IMR-90 (cell line): ENCODE measurements around the gene PHKB. TPM values are rescaled to one million over a fixed set of nuclear protein-coding genes. Genes with fewer than 3 reads are reported as not detected.

Experiments
- ATAC-seq: fragments of 200-7000 bp; cut with Tn5 transposase; 2 replicates; pipeline ENCODE4 v1.9.1; 2020; ENCODE audit warnings: low read depth, mild to moderate bottlenecking, moderate library complexity
- BruUV-seq: library from RNA; stranded (reverse); fragments of 400-500 nt; replicated peaks from 2 replicates; lab custom pipeline; 2021; lab: Mats Ljungman, UMichigan
- CTCF ChIA-PET: fragments of 300-600 bp; formaldehyde crosslinking; extraction: SDS; loops from one replicate; lab custom pipeline; 2021; ENCODE audit warnings: antibody characterized with exemption; lab: Yijun Ruan, JAX
- POLR2A ChIA-PET: fragments of 300-600 bp; sonication (Branson Sonifier 250); formaldehyde crosslinking; loops from one replicate; lab custom pipeline; 2022; ENCODE audit warnings: antibody characterized with exemption; ENCODE audit not compliant: unreplicated experiment; lab: Charles Lee
- DNase-seq: peaks from one replicate; pipeline ENCODE4 v3.0.0; 2013
- H2AFZ ChIP-seq: replicated peaks from 2 replicates; pipeline ENCODE3; 2013; ENCODE audit warnings: low read length, mild to moderate bottlenecking; ENCODE audit not compliant: poor library complexity
- H2AK5ac ChIP-seq: 2 replicates; pipeline ENCODE4 v1.6.1; 2013; ENCODE audit warnings: low read depth, low read length, inconsistent platforms
- H2AK9ac ChIP-seq: replicated peaks from 2 replicates; pipeline ENCODE3; 2013; ENCODE audit warnings: mild to moderate bottlenecking, low read depth, low read length, moderate library complexity; ENCODE audit not compliant: poor library complexity
- H2BK120ac ChIP-seq: 2 replicates; pipeline ENCODE4 v1.6.1; 2013; ENCODE audit warnings: low read depth, low read length, inconsistent platforms
- H2BK15ac ChIP-seq: 3 replicates; pipeline ENCODE4 v1.6.1; 2013; ENCODE audit warnings: low read depth, low read length, inconsistent platforms
- H2BK20ac ChIP-seq: 2 replicates; pipeline ENCODE4 v1.6.1; 2013; ENCODE audit warnings: low read depth, mild to moderate bottlenecking, inconsistent platforms, low read length, moderate library complexity
- H2BK5ac ChIP-seq: 2 replicates; pipeline ENCODE4 v1.6.1; 2013; ENCODE audit warnings: mild to moderate bottlenecking, low read depth, low read length, inconsistent platforms; ENCODE audit not compliant: poor library complexity, severe bottlenecking
- H3K14ac ChIP-seq: replicated peaks from 2 replicates; pipeline ENCODE4 v1.6.1; 2013; ENCODE audit warnings: low read depth, low read length, inconsistent platforms
- H3K18ac ChIP-seq: 2 replicates; pipeline ENCODE4 v1.6.1; 2013; ENCODE audit warnings: low read depth, low read length, control low read depth
- H3K23ac ChIP-seq: 2 replicates; pipeline ENCODE4 v1.6.1; 2013; ENCODE audit warnings: low read depth, low read length, inconsistent platforms
- H3K27ac ChIP-seq: 2 replicates; pipeline ENCODE4 v1.5.1; 2013; ENCODE audit warnings: mild to moderate bottlenecking, control low read depth, low read length; ENCODE audit not compliant: insufficient read depth
- H3K27me3 ChIP-seq: 2 replicates; pipeline ENCODE4 v1.6.1; 2013; ENCODE audit warnings: low read length; ENCODE audit not compliant: control insufficient read depth, insufficient read depth
- H3K36me3 ChIP-seq: 2 replicates; pipeline ENCODE4 v1.6.1; 2013; ENCODE audit warnings: low read length, mixed read lengths; ENCODE audit not compliant: control insufficient read depth, insufficient read depth
- H3K4ac ChIP-seq: 2 replicates; pipeline ENCODE4 v1.6.1; 2013; ENCODE audit warnings: low read depth, low read length, inconsistent platforms
- H3K4me1 ChIP-seq: 2 replicates; pipeline ENCODE4 v1.6.1; 2013; ENCODE audit warnings: low read length, mixed read lengths; ENCODE audit not compliant: control insufficient read depth, insufficient read depth
- H3K4me2 ChIP-seq: 2 replicates; pipeline ENCODE4 v1.6.1; 2013; ENCODE audit warnings: low read depth, mild to moderate bottlenecking, control low read depth, low read length, moderate library complexity
- H3K4me3 ChIP-seq: 2 replicates; pipeline ENCODE4 v1.5.1; 2013; ENCODE audit warnings: low read depth, mild to moderate bottlenecking, control low read depth, low read length, moderate library complexity; ENCODE audit not compliant: insufficient read depth
- H3K56ac ChIP-seq: 2 replicates; pipeline ENCODE4 v1.6.1; 2013; ENCODE audit warnings: low read length, inconsistent platforms; ENCODE audit not compliant: insufficient read depth; ENCODE audit errors: extremely low read depth
- H3K79me1 ChIP-seq, 2 experiments: 2 replicates each; pipeline ENCODE4 v1.6.1; 2013; ENCODE audit warnings: low read length in 2 of 2, inconsistent platforms in 1 of 2, low read depth in 1 of 2
- H3K9ac ChIP-seq: 2 replicates; pipeline ENCODE4 v1.6.1; 2013; ENCODE audit warnings: low read depth, low read length, control low read depth
- H3K9me1 ChIP-seq: 2 replicates; pipeline ENCODE4 v1.6.1; 2013; ENCODE audit warnings: low read length, inconsistent platforms; ENCODE audit not compliant: insufficient read depth
- H3K9me3 ChIP-seq: 2 replicates; pipeline ENCODE4 v1.6.1; 2013; ENCODE audit warnings: low read length; ENCODE audit not compliant: control insufficient read depth, insufficient read depth
- H4K20me1 ChIP-seq: 2 replicates; pipeline ENCODE4 v1.6.1; 2013; ENCODE audit warnings: low read length, inconsistent platforms; ENCODE audit not compliant: insufficient read depth
- H4K5ac ChIP-seq: 2 replicates; pipeline ENCODE4 v1.6.1; 2013; ENCODE audit warnings: mild to moderate bottlenecking, low read depth, low read length, control low read depth
- H4K8ac ChIP-seq, 2 experiments: 2 replicates each; pipeline ENCODE4 v1.6.1; 2013; ENCODE audit warnings: low read depth in 2 of 2, low read length in 2 of 2, control low read depth in 1 of 2, inconsistent platforms in 1 of 2
- H4K91ac ChIP-seq: 2 replicates; pipeline ENCODE4 v1.6.1; 2013; ENCODE audit warnings: low read depth, low read length, inconsistent platforms; ENCODE audit not compliant: insufficient read depth
- BHLHE40 ChIP-seq: fragments of 150-350 bp; IDR thresholded peaks from 2 replicates; pipeline ENCODE4 v1.6.1; 2016; ENCODE audit warnings: mild to moderate bottlenecking, low read depth, low read length
- CEBPB ChIP-seq: IDR thresholded peaks from 2 replicates; pipeline ENCODE4 v1.6.1; 2012; ENCODE audit warnings: low read depth, low read length, improper control_type of control experiment
- CHD1 ChIP-seq: IDR thresholded peaks from 2 replicates; pipeline ENCODE4 v1.6.1; 2012; ENCODE audit warnings: low read depth, low read length, improper control_type of control experiment
- FOS ChIP-seq: fragments of 150-350 bp; IDR thresholded peaks from 2 replicates; pipeline ENCODE4 v1.6.1; 2016; ENCODE audit warnings: low read depth, low read length
- MAFK ChIP-seq: IDR thresholded peaks from 2 replicates; pipeline ENCODE4 v1.6.1; 2012; ENCODE audit warnings: low read depth, low read length, improper control_type of control experiment
- MAZ ChIP-seq: IDR thresholded peaks from 2 replicates; pipeline ENCODE4 v1.6.1; 2012; ENCODE audit warnings: low read depth, mild to moderate bottlenecking, low read length, improper control_type of control experiment, moderate library complexity, borderline replicate concordance
- MXI1 ChIP-seq: IDR thresholded peaks from 2 replicates; pipeline ENCODE4 v1.6.1; 2012; ENCODE audit warnings: low read depth, mild to moderate bottlenecking, low read length, moderate library complexity, borderline replicate concordance
- NFE2L2 ChIP-seq: fragments of 150-350 bp; IDR thresholded peaks from 2 replicates; pipeline ENCODE4 v1.6.1; 2016; ENCODE audit warnings: low read depth, mild to moderate bottlenecking, low read length
- POLR2A ChIP-seq: IDR thresholded peaks from 2 replicates; pipeline ENCODE4 v1.6.1; 2012; ENCODE audit warnings: mild to moderate bottlenecking, low read depth, low read length
- RAD21 ChIP-seq: IDR thresholded peaks from 2 replicates; pipeline ENCODE4 v1.6.1; 2012; ENCODE audit warnings: low read length, improper control_type of control experiment
- RCOR1 ChIP-seq: IDR thresholded peaks from 2 replicates; pipeline ENCODE4 v1.6.1; 2012; ENCODE audit warnings: mild to moderate bottlenecking, low read length, improper control_type of control experiment; ENCODE audit not compliant: insufficient replicate concordance
- RFX5 ChIP-seq: IDR thresholded peaks from 2 replicates; pipeline ENCODE4 v1.8.0; 2012; ENCODE audit warnings: low read depth, mild to moderate bottlenecking, low read length, moderate library complexity
- SMC3 ChIP-seq: fragments of 150-350 bp; IDR thresholded peaks from 2 replicates; pipeline ENCODE4 v1.6.1; 2016; ENCODE audit warnings: low read depth, mild to moderate bottlenecking, antibody characterized with exemption, low read length, moderate library complexity
- USF2 ChIP-seq: fragments of 150-350 bp; IDR thresholded peaks from 2 replicates; pipeline ENCODE4 v1.6.1; 2017; ENCODE audit warnings: mild to moderate bottlenecking, antibody characterized with exemption, low read length, low read depth
- WGBS, 2 experiments: methylation state at CpG; one replicate each; pipeline versions ENCODE4 v1.1.5 to v1.1.7; 2013; ENCODE audit warnings: missing lambda C conversion rate in 2 of 2; ENCODE audit not compliant: insufficient read length in 1 of 2; ENCODE audit errors: extremely low coverage in 2 of 2; 5-methylcytosine and 5-hydroxymethylcytosine counted together
- dilution Hi-C: fragments of 300-500 bp; cut with HindIII; formaldehyde crosslinking; loops from one replicate; pipeline ENCODE4 v1.14.3; 2018; ENCODE audit warnings: low sequenced_read_pairs; ENCODE audit not compliant: unreplicated experiment
- in situ Hi-C: fragments of 300-500 bp; cut with MboI; formaldehyde crosslinking; loops from 3 replicates; pipeline ENCODE4 v1.14.3; 2019; ENCODE audit warnings: low sequenced_read_pairs, inconsistent platforms, mixed read lengths
- intact Hi-C: fragments of 100-400 bp; cut with micrococcal nuclease; formaldehyde crosslinking; loops from 2 replicates; pipeline ENCODE4 v1.10.0; 2022
- polyA plus RNA-seq, 3 experiments: library from polyadenylated mRNA; depleted of rRNA; stranded (reverse); fragments of >200 nt; gene quantifications; 2 replicates each; pipeline ENCODE4 v1.2.3, GENCODE V29; 2012; ENCODE audit warnings: low replicate concordance in 1 of 3
- total RNA-seq: library from RNA; depleted of rRNA; stranded (reverse); fragments of >200 nt; gene quantifications from 2 replicates; pipeline ENCODE4 v1.2.3, GENCODE V29; 2012
- TF ChIP-seq, protein P1 (sequence below): conservative IDR thresholded peaks from 2 replicates; pipeline ENCODE4 v1.5.1; 2012; ENCODE audit warnings: mild to moderate bottlenecking, low read depth, low read length, improper control_type of control experiment
- TF ChIP-seq, protein P2 (sequence below): fragments of 150-350 bp; IDR thresholded peaks from 2 replicates; pipeline ENCODE4 v1.6.1; 2016; ENCODE audit warnings: low read depth, mild to moderate bottlenecking, low read length, moderate library complexity, borderline replicate concordance

The PHKB gene
- total and polyA plus RNA-seq, 2 of the 4 experiments (the other 2 are of a cell fraction): 24.2 to 58.6 TPM

DNA sequence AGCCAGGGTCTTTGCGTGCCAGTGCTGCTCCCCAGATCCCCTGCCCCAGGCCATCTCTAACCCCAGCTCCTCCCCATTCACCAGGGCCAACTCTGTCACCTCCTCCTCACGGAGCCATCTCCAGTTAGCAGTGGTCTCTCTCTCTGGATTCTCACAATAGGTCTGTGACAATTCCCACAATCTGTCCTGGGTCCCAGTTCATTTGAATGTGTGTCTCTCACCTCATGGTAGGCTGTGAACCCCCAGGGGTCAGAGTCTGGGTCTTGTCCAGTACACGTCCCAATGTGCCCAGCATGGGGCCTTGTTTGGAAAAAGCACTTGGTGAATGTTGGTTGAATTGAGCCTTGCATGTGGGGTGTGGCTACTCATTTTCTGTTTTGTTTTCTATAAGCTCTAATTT is 205.3 kb downstream of the PHKB start:
- no peak overlapping the region for H2BK5ac ChIP-seq
- POLR2A ChIA-PET: no interaction called here
- dilution Hi-C loops: no loop called here

More for the DNA sequence above, 205.3 kb downstream of the PHKB start:
- Histone ChIP-seq H3K27ac (no peak overlapping the region), H3K79me1 (no peaks in the 10 kb centered on the region), H3K9me3 (no peaks in the 10 kb centered on the region), H3K23ac (no peak overlapping the region), H3K18ac (no peak overlapping the region), H2BK120ac (no peak overlapping the region), H3K4me3 (no peak overlapping the region), H3K9ac (no peak overlapping the region), H2BK20ac (no peak overlapping the region), H3K56ac (no peak overlapping the region), H3K14ac (no peak overlapping the region), H4K20me1 (no peaks in the 10 kb centered on the region), H3K4ac (no peak overlapping the region), H3K36me3 (peaks cover 1% of the 10 kb centered on the region; the same call in 1 of the 2 replicates), H4K8ac (no peak overlapping the region), H3K4me2 (no peak overlapping the region), H2AK5ac (no peak overlapping the region), H2BK15ac (no peak overlapping the region), H4K91ac (no peak overlapping the region), H4K5ac (no peak overlapping the region), H3K9me1 (no peaks in the 10 kb centered on the region), H3K4me1 (0 out of 2 replicates have a peak, but pooled peaks cover 3% of the 10 kb centered on the region), H2AK9ac (no peak overlapping the region), H2AFZ (no peak overlapping the region), H3K27me3 (no peaks in the 10 kb centered on the region)
- intact Hi-C loops (no loop called here), in situ Hi-C loops (loop anchor here (25.0 kb wide), 1 partner anchor 504 kb away; no protein-coding TSS in a partner anchor)
- BruUV-seq: no TSS peak
- CTCF ChIA-PET: interaction anchor here (0.6 kb wide), 1 partner anchor 35 kb away, joined by 3 read pairs; no protein-coding TSS in a partner anchor
- ATAC-seq (no peak), DNase-seq (no peak)
- 100% methylated on average over 1 of the region's 3 CpGs; no CpG with 5 or more reads in 1 of the 2 experiments for WGBS, 2 experiments
- no peak for TF ChIP-seq MAFK
- no peak for TF ChIP-seq NFE2L2
- no peak for TF ChIP-seq RFX5
- TF ChIP-seq USF2: no peak
- TF ChIP-seq, protein P1, sequence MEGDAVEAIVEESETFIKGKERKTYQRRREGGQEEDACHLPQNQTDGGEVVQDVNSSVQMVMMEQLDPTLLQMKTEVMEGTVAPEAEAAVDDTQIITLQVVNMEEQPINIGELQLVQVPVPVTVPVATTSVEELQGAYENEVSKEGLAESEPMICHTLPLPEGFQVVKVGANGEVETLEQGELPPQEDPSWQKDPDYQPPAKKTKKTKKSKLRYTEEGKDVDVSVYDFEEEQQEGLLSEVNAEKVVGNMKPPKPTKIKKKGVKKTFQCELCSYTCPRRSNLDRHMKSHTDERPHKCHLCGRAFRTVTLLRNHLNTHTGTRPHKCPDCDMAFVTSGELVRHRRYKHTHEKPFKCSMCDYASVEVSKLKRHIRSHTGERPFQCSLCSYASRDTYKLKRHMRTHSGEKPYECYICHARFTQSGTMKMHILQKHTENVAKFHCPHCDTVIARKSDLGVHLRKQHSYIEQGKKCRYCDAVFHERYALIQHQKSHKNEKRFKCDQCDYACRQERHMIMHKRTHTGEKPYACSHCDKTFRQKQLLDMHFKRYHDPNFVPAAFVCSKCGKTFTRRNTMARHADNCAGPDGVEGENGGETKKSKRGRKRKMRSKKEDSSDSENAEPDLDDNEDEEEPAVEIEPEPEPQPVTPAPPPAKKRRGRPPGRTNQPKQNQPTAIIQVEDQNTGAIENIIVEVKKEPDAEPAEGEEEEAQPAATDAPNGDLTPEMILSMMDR: no peak
- TF ChIP-seq MXI1: no peak
- TF ChIP-seq SMC3: no peak
- TF ChIP-seq BHLHE40: no peak
- no peak for TF ChIP-seq MAZ
- no peak for TF ChIP-seq RCOR1
- TF ChIP-seq CHD1: no peak
- TF ChIP-seq, protein P2, sequence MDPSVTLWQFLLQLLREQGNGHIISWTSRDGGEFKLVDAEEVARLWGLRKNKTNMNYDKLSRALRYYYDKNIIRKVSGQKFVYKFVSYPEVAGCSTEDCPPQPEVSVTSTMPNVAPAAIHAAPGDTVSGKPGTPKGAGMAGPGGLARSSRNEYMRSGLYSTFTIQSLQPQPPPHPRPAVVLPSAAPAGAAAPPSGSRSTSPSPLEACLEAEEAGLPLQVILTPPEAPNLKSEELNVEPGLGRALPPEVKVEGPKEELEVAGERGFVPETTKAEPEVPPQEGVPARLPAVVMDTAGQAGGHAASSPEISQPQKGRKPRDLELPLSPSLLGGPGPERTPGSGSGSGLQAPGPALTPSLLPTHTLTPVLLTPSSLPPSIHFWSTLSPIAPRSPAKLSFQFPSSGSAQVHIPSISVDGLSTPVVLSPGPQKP: no peak
- TF ChIP-seq CEBPB: no peak
- no peak for TF ChIP-seq RAD21
- TF ChIP-seq FOS: no peak
- no peak for TF ChIP-seq POLR2A
